ENCODE data around the gene NELFB.

DNA sequence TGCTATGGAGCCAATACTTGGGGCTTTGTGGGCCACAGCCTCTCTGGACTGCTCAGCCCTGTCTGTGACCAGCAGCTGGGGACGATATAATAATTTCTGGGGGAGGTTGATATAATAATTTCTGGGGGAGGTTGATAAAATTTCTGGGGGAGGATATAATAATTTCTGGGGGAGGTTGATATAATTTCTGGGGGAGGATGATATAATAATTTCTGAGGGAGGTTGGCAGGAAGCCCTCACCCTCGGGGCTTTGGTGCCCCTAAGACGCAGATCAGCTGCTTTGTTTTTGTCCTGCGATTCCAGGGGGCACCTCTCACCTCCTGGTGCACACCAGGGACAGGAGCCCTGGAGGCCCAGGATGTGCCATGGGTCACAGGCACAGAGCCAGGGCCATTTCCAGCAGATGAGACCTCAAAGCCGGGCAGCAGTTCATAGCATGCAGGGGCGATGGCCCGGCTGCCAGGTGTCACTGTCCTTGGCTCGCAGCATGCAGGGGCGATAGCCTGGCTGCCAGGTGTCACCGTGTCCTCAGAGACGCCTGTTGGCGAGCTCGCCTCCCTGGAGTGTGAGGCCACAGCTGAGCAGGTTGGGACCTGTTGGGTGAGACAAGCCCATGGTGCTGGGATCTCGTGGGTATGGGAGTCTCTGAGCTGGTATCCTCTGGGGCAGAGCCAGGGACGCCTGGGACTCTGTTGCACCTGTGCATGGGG is 18.6 kb downstream of the NELFB start:
- TF ChIP-seq CTCF (IDR thresholded peaks at IDR 0.05) = no peak
- TF ChIP-seq POLR2A (IDR thresholded peaks at IDR 0.05) = no peak

All from thyroid gland (tissue), 4 donors.